Neural cell (in vitro differentiated cells): Measurements from ENCODE around the gene HAS3. TPM values are rescaled to one million over a fixed set of nuclear protein-coding genes. Genes with fewer than 3 reads are reported as not detected.

Source experiments
- H2AFZ ChIP-seq: fragments of 200-600, 300-800 bp; sonication (generic), shearing (Covaris generic); 2 replicates; pipeline ENCODE4 v1.6.0; 2014; ENCODE audit warnings: low read depth, mild to moderate bottlenecking, antibody characterized with exemption, low read length, moderate library complexity
- H3F3A ChIP-seq: fragments of 200-600 bp; shearing (Covaris generic); 2 replicates; pipeline ENCODE4 v1.6.1; 2016; ENCODE audit warnings: mild to moderate bottlenecking, moderate library complexity, mixed read lengths, antibody characterized with exemption, low read length; ENCODE audit not compliant: insufficient read depth, poor library complexity, severe bottlenecking
- H3K27ac ChIP-seq: fragments of 200-600, 300-800 bp; sonication (generic), shearing (Covaris generic); 2 replicates; pipeline ENCODE4 v1.5.1; 2014; ENCODE audit warnings: mild to moderate bottlenecking, low read length, moderate library complexity
- H3K27me3 ChIP-seq: fragments of 300-800, 200-600 bp; sonication (generic), shearing (Covaris generic); 2 replicates; pipeline ENCODE4 v1.6.0; 2014; ENCODE audit warnings: mild to moderate bottlenecking, low read depth, low read length, moderate library complexity; ENCODE audit not compliant: insufficient read depth
- H3K36me3 ChIP-seq: fragments of 300-800, 200-600 bp; sonication (generic), shearing (Covaris generic); 2 replicates; pipeline ENCODE4 v1.5.1; 2014; ENCODE audit warnings: mild to moderate bottlenecking, antibody characterized with exemption, low read length, moderate library complexity; ENCODE audit not compliant: insufficient read depth
- H3K4me2 ChIP-seq: fragments of 300-800, 200-600 bp; sonication (generic), shearing (Covaris generic); 2 replicates; pipeline ENCODE4 v1.6.0; 2014; ENCODE audit warnings: mild to moderate bottlenecking, low read length
- H3K4me3 ChIP-seq: fragments of 300-800, 200-600 bp; sonication (generic), shearing (Covaris generic); 2 replicates; pipeline ENCODE4 v1.5.1; 2014; ENCODE audit warnings: mild to moderate bottlenecking, low read length, moderate library complexity
- H3K79me2 ChIP-seq: fragments of 200-600 bp; shearing (Covaris generic); replicated peaks from 2 replicates; pipeline ENCODE4 v1.6.0; 2014; ENCODE audit warnings: mild to moderate bottlenecking, low read length, moderate library complexity; ENCODE audit not compliant: insufficient read depth
- H3K9ac ChIP-seq: fragments of 300-800, 200-600 bp; sonication (generic), shearing (Covaris generic); 2 replicates; pipeline ENCODE4 v1.6.1; 2016; ENCODE audit warnings: mild to moderate bottlenecking, low read length, mixed read lengths
- H3K9me2 ChIP-seq: fragments of 200-600 bp; shearing (Covaris generic); 2 replicates; pipeline ENCODE4 v1.6.1; 2016; ENCODE audit warnings: mild to moderate bottlenecking, low read length, mixed read lengths; ENCODE audit not compliant: insufficient read depth
- H3K9me3 ChIP-seq: fragments of 200-600, 300-800 bp; sonication (generic), shearing (Covaris generic); 2 replicates; pipeline ENCODE4 v1.6.1; 2016; ENCODE audit warnings: mild to moderate bottlenecking, mixed run types, low read length, moderate library complexity, mixed read lengths
- H4K20me1 ChIP-seq: fragments of 200-600 bp; shearing (Covaris generic); 2 replicates; pipeline ENCODE4 v1.6.1; 2016; ENCODE audit warnings: mild to moderate bottlenecking, mixed run types; ENCODE audit not compliant: insufficient read depth
- EP300 ChIP-seq: fragments of 450-650 bp; conservative IDR thresholded peaks from 2 replicates; pipeline ENCODE4 v1.6.1; 2014; ENCODE audit warnings: antibody characterized with exemption, mild to moderate bottlenecking, moderate library complexity; ENCODE audit not compliant: poor library complexity, severe bottlenecking
- EZH2 ChIP-seq: fragments of 200-600, 300-800 bp; shearing (Covaris generic), sonication (generic); IDR thresholded peaks from 2 replicates; pipeline ENCODE4 v1.6.1; 2014; ENCODE audit warnings: antibody characterized with exemption, low read length, borderline replicate concordance, mild to moderate bottlenecking; ENCODE audit not compliant: insufficient read depth, poor library complexity, severe bottlenecking
- MXI1 ChIP-seq: fragments of 450-650 bp; conservative IDR thresholded peaks from 2 replicates; pipeline ENCODE4 v1.6.1; 2014; ENCODE audit warnings: antibody characterized with exemption, mild to moderate bottlenecking; ENCODE audit not compliant: poor library complexity, severe bottlenecking
- POLR2AphosphoS5 ChIP-seq: IDR thresholded peaks from 2 replicates; pipeline ENCODE4 v1.6.1; 2012
- RAD21 ChIP-seq: fragments of 450-650 bp; conservative IDR thresholded peaks from 2 replicates; pipeline ENCODE4 v1.6.1; 2014; ENCODE audit warnings: antibody characterized with exemption, mild to moderate bottlenecking, moderate library complexity
- SMC3 ChIP-seq: fragments of 450-650 bp; conservative IDR thresholded peaks from 2 replicates; pipeline ENCODE4 v1.6.1; 2014; ENCODE audit warnings: antibody characterized with exemption, mild to moderate bottlenecking, moderate library complexity; ENCODE audit not compliant: poor library complexity
- TAF1 ChIP-seq: IDR thresholded peaks from 2 replicates; pipeline ENCODE4 v1.6.1; 2012; ENCODE audit warnings: low read depth
- polyA plus RNA-seq: library from polyadenylated mRNA; depleted of rRNA; stranded (reverse); fragments of >200 nt; gene quantifications from 2 replicates; pipeline ENCODE4 v1.2.3, GENCODE V29; 2014
- TF ChIP-seq, protein P1 (sequence below): IDR thresholded peaks from 2 replicates; pipeline ENCODE4 v1.6.1; 2012; ENCODE audit warnings: borderline replicate concordance
- TF ChIP-seq, protein P2 (sequence below): fragments of 450-650 bp; IDR thresholded peaks from 2 replicates; pipeline ENCODE4 v1.5.1; 2014; ENCODE audit warnings: antibody characterized with exemption, mild to moderate bottlenecking, moderate library complexity; ENCODE audit not compliant: poor library complexity, severe bottlenecking

HAS3 gene
- polyA plus RNA-seq, 1 donor from 2014 or later: 12.5 TPM

GRCh38 chr16:69157196-69157595 lies 51.7 kb downstream of the HAS3 start:
- Histone ChIP-seq H2AFZ (no peak overlapping the region), H3K27ac (no peak overlapping the region), H3K9me2 (no peaks in the 10 kb centered on the region), H3K79me2 (no peaks in the 10 kb centered on the region), H3K27me3 (no peaks in the 10 kb centered on the region), H3K9ac (no peak overlapping the region), H4K20me1 (no peaks in the 10 kb centered on the region), H3K9me3 (no peaks in the 10 kb centered on the region), H3K36me3 (no peaks in the 10 kb centered on the region), H3K4me3 (no peak overlapping the region), H3K4me2 (no peak overlapping the region), H3F3A (no peaks in the 10 kb centered on the region)
- TF ChIP-seq TAF1 (no peak), EZH2 (no peak), SMC3 (no peak), RAD21 (no peak), MXI1 (no peak), POLR2AphosphoS5 (no peak), EP300 (no peak)
- TF ChIP-seq, protein P1, sequence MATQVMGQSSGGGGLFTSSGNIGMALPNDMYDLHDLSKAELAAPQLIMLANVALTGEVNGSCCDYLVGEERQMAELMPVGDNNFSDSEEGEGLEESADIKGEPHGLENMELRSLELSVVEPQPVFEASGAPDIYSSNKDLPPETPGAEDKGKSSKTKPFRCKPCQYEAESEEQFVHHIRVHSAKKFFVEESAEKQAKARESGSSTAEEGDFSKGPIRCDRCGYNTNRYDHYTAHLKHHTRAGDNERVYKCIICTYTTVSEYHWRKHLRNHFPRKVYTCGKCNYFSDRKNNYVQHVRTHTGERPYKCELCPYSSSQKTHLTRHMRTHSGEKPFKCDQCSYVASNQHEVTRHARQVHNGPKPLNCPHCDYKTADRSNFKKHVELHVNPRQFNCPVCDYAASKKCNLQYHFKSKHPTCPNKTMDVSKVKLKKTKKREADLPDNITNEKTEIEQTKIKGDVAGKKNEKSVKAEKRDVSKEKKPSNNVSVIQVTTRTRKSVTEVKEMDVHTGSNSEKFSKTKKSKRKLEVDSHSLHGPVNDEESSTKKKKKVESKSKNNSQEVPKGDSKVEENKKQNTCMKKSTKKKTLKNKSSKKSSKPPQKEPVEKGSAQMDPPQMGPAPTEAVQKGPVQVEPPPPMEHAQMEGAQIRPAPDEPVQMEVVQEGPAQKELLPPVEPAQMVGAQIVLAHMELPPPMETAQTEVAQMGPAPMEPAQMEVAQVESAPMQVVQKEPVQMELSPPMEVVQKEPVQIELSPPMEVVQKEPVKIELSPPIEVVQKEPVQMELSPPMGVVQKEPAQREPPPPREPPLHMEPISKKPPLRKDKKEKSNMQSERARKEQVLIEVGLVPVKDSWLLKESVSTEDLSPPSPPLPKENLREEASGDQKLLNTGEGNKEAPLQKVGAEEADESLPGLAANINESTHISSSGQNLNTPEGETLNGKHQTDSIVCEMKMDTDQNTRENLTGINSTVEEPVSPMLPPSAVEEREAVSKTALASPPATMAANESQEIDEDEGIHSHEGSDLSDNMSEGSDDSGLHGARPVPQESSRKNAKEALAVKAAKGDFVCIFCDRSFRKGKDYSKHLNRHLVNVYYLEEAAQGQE: no peak
- TF ChIP-seq, protein P2, sequence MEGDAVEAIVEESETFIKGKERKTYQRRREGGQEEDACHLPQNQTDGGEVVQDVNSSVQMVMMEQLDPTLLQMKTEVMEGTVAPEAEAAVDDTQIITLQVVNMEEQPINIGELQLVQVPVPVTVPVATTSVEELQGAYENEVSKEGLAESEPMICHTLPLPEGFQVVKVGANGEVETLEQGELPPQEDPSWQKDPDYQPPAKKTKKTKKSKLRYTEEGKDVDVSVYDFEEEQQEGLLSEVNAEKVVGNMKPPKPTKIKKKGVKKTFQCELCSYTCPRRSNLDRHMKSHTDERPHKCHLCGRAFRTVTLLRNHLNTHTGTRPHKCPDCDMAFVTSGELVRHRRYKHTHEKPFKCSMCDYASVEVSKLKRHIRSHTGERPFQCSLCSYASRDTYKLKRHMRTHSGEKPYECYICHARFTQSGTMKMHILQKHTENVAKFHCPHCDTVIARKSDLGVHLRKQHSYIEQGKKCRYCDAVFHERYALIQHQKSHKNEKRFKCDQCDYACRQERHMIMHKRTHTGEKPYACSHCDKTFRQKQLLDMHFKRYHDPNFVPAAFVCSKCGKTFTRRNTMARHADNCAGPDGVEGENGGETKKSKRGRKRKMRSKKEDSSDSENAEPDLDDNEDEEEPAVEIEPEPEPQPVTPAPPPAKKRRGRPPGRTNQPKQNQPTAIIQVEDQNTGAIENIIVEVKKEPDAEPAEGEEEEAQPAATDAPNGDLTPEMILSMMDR: no peak

- no peaks in the 10 kb centered on the region for H3K9me3 ChIP-seq
- H3F3A ChIP-seq: no peaks in the 10 kb centered on the region
- no peak overlapping the region for H3K4me2 ChIP-seq
- no peak overlapping the region for H3K9ac ChIP-seq
- H3K9me2 ChIP-seq: no peaks in the 10 kb centered on the region
- H3K79me2 ChIP-seq: no peaks in the 10 kb centered on the region
- H2AFZ ChIP-seq: no peak overlapping the region
- no peaks in the 10 kb centered on the region for H4K20me1 ChIP-seq
- peaks cover 2% of the 10 kb centered on the region for H3K36me3 ChIP-seq
- H3K4me3 ChIP-seq: no peak overlapping the region
- H3K27me3 ChIP-seq: no peaks in the 10 kb centered on the region
- TF ChIP-seq, protein P2: no peak
- TF ChIP-seq TAF1 (no peak), POLR2AphosphoS5 (no peak), SMC3 (no peak), MXI1 (no peak), RAD21 (no peak), EZH2 (no peak), EP300 (no peak)
- TF ChIP-seq, protein P1: no peak
- H3K27ac ChIP-seq: no peak overlapping the region
These were observed 54.7 kb downstream of the HAS3 start for GRCh38 chr16:69160192-69160591.
